GM12801 (cell line): Measurements from ENCODE around the gene CACNA1G.

ENCODE experiments used
- TF ChIP-seq, protein P1 (sequence below): IDR thresholded peaks from one replicate; pipeline ENCODE4 v1.5.1; 2011; ENCODE audit warnings: control low read depth; ENCODE audit not compliant: insufficient read length; ENCODE audit errors: extremely low read depth

The CACNA1G gene

GRCh38 chr17:50638606-50638965 lies 78.1 kb downstream of the CACNA1G start:
- TF ChIP-seq, protein P1, sequence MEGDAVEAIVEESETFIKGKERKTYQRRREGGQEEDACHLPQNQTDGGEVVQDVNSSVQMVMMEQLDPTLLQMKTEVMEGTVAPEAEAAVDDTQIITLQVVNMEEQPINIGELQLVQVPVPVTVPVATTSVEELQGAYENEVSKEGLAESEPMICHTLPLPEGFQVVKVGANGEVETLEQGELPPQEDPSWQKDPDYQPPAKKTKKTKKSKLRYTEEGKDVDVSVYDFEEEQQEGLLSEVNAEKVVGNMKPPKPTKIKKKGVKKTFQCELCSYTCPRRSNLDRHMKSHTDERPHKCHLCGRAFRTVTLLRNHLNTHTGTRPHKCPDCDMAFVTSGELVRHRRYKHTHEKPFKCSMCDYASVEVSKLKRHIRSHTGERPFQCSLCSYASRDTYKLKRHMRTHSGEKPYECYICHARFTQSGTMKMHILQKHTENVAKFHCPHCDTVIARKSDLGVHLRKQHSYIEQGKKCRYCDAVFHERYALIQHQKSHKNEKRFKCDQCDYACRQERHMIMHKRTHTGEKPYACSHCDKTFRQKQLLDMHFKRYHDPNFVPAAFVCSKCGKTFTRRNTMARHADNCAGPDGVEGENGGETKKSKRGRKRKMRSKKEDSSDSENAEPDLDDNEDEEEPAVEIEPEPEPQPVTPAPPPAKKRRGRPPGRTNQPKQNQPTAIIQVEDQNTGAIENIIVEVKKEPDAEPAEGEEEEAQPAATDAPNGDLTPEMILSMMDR: no peak

DNA sequence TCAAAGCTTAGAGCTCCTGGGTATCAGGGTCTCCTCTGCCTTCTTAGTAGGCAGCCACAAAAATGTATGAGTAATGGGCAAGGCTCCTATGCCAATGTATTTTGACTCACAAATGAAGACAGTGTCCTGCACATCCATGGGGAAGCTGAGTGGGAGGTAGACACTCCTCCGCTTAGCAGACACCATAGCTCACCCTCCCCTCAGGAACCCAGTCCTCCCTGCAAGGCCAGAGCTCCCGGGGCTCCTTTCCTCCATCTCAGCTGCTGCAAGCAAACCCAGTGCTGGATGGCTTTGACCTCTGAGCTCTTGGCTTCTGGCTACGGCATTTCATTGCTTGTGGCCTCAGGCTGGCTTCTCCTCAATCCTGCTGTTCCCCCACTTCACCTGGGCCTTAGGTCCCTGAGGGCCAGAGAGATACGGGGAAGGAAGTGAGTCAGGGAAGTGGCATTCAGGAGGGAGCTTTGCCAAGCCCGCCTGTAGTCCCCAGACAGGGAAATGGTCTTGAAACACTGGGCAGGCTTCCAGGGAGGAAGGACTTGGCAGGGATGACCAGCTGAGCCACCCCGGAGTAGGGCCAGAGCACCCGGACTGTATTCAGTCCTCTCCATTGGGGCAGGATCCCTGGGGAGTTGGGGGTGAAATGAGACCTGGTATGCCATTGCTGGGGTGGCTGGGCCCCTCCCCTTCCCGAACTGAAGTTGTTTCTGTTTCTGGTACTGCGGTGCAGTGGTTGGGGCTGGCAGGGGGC lies 78.6 kb downstream of the CACNA1G start:
- TF ChIP-seq, protein P1: no peak

DNA sequence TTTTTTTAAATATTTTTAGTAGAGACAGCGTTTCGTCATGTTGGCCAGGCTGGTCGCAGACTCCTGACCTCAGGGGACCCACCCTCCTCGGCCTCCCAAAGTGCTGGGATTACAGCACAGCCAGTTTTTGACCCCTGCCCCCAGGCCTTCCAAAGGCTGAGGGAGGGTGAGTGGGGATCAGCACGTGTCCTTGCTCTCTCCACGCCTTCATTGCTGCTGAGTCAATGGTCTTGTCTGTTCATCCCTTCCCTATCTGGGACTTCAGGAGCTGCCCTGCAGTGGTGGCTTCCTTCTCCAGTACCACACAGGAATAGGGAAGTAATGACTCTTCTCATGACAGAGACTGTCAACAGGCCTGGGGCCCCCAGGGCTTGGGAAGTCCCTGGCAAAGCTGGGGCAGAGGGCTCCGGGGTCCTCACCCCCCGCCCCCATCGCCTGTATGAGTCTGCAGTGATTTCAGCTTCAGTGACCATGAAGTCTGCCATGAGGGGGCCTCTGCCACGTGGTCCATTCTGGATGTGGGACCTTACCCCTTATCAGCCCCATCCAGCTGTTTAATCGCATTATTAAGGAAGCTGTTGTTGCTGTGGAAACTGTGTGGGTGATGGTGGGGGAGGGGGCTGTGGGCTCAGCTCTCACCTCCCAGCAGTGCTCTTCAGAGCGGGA lies 80.3 kb downstream of the CACNA1G start:
- TF ChIP-seq, protein P1: no peak

GRCh38 chr17:50641357-50641756 lies 80.8 kb downstream of the CACNA1G start:
- TF ChIP-seq, protein P1: no peak

GRCh38 chr17:50642071-50642721 lies 81.7 kb downstream of the CACNA1G start:
- TF ChIP-seq, protein P1: no peak

- TF ChIP-seq, protein P1: no peak
Observed at GRCh38 chr17:50642722-50643656, 82.5 kb downstream of the CACNA1G start.
